ENCODE results near the gene ACADVL. TPM values are rescaled to one million over a fixed set of nuclear protein-coding genes. Genes with fewer than 3 reads are reported as not detected.

ACADVL gene
- total RNA-seq, 4 donors from 2014 or later: 453 to 742 (median 464) TPM

DNA sequence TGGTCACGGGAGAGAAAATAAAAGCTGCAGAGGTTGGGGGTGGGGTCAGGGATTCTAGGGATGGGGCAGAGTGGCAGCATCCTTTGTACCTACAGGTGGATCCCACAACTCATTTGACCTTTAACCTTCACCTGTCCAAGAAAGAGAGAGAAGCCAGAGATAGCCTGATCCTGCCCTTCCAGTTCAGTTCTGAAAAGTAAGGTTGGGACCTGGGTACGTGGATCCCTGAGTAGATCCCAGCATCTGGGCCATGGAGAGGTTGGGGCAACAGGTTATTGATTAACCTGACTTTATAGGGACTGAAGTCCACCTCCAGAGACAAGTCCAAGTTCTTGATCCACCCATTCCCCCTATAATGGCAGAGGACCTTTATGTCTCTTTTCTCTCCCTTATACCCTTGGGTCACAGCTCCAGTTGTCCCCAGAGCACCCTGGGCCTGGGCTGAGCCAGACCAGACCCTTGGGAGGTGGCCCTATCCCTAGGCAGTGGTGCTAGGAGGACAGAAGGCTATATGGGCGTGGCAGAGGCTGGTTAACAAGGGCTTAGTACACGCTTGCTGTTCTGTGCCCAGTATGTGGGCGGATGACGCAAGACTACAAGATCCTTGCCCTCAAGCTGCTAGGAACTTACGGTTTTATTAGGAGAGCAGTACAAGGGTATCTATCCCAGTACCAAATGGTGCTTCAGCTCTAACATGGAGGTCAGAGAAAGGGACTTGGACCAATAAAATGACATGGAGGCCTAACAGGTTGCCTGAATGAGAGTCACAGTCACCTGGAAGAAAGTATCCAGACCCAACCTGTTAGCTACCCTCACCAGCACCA, 39.2 kb downstream of the ACADVL start:
- Histone ChIP-seq H3K4me1 (peaks cover 19 to 57% (median 20%) of the 10 kb centered on the region in 3 donors), H3K27ac (peak overlapping the region; percentile 54 to 99 (median 75)), H3K9me3 (no peaks in the 10 kb centered on the region), H3K36me3 (peaks cover 10 to 68% (median 26%) of the 10 kb centered on the region in 3 donors), H3K27me3 (peaks cover 0 to 34% (median 4%) of the 10 kb centered on the region in 4 donors), H3K4me3 (peak overlapping the region in 1 of 4 donors; percentile 74)
- 48 to 75% methylated on average over 2 to 6 of the region's 7 CpGs for WGBS, 2 donors
- no peak for DNase-seq
- TF ChIP-seq POLR2A (IDR thresholded peaks at IDR 0.05): no peak
- TF ChIP-seq CTCF (IDR thresholded peaks at IDR 0.05): no peak
- intact Hi-C loops (cut with DNase I): no loop called here

DNA sequence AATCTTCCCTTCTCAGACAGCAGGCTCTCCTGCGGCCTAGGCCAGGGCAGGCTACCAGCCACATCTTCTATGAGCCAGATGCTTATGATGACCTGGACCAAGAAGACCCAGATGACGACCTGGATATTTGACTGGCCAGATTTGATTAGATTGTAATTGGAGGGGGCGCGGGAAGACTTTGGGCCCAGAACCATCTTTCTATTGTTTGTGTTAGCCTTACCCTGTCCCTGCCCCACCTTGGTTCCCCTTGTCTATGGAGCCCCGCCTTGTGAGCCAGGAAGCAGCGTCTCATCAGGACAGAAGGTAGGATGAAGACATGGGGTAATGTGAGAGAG, 39.8 kb downstream of the ACADVL start:
- no peak for DNase-seq
- Histone ChIP-seq H3K4me3 (peak overlapping the region in 2 of 4 donors; percentile 58 to 74), H3K27me3 (peaks cover 0 to 38% (median 4%) of the 10 kb centered on the region in 4 donors), H3K9me3 (no peaks in the 10 kb centered on the region), H3K4me1 (peaks cover 20 to 61% (median 23%) of the 10 kb centered on the region in 3 donors), H3K36me3 (peaks cover 10 to 62% (median 26%) of the 10 kb centered on the region in 3 donors), H3K27ac (peak overlapping the region; percentile 54 to 99 (median 75))
- WGBS, 2 donors: 87 to 88% methylated on average over 6 of the region's 6 CpGs
- TF ChIP-seq CTCF (IDR thresholded peaks at IDR 0.05) (no peak), POLR2A (IDR thresholded peaks at IDR 0.05) (no peak)
- intact Hi-C loops (cut with DNase I): no loop called here

DNA sequence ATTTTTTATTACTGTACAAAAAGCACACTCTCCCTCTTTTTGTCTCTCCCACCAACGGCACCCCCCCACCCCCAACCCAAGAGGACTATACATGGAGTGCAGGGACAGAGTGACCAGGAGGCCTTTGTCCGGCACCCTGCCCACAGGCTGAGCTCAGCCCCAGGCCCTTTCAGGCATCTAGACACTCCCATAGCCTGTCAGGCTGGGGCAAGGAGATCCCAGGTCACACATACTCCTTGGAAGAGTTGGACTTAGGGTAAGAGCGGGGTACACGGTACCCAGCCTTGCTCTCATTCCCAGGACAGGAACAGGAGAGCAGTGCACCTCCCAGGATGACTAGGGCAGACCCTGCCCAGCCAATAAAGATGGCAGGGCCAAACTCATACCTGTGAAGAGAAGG, 40.4 kb downstream of the ACADVL start:
- Histone ChIP-seq H3K4me1 (peaks cover 20 to 67% (median 23%) of the 10 kb centered on the region in 3 donors), H3K27me3 (peaks cover 0 to 44% (median 4%) of the 10 kb centered on the region in 4 donors), H3K4me3 (peak overlapping the region; percentile 58 to 84 (median 69)), H3K36me3 (peaks cover 10 to 56% (median 24%) of the 10 kb centered on the region in 3 donors), H3K9me3 (no peaks in the 10 kb centered on the region), H3K27ac (peak overlapping the region; percentile 89 to 99 (median 95))
- intact Hi-C loops (cut with DNase I): no loop called here
- no peak for DNase-seq
- TF ChIP-seq POLR2A (IDR thresholded peaks at IDR 0.05) (no peak), CTCF (IDR thresholded peaks at IDR 0.05) (no peak)
- 17 to 81% methylated on average over 1 to 4 of the region's 4 CpGs for WGBS, 2 donors

DNA sequence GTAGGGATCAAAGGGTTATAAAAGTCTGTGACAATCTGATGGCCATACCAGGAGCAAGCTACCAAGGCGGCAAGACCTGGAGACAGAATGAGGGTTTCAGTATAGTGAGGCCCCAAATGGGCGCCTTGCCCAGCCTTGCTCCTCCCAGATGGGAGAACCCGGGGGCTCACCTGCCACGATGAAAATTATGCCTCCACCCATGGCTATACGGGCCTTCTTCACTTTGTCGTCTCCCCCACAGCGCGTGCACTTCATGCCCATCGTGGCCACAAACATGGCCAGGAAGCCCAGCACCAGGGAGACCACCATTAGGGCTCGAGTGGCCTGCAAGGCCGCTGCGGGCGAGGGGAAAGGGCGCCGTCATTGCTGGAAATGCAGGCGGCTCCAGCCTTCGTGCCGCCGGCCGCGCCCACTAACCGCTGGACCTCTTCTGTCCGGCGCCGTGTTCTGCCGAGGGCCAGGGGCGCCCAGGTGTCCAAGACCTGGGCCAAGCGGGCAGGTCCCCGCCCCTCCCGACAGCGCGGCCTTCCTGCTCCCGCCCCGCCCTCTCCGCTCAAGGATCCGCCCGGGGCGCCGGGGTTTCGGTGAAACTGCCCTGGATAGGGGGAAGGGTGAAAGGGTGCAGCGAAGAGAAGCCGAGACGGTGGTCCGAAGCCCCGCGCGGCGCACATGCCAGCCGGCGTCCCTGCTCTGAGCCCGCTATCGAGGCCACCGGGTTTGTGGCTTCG, 41.1 kb downstream of the ACADVL start:
- peaks cover 0 to 51% (median 4%) of the 10 kb centered on the region in 4 donors for H3K27me3 ChIP-seq
- TF ChIP-seq CTCF (IDR thresholded peaks at IDR 0.05) (no peak), POLR2A (IDR thresholded peaks at IDR 0.05) (peak in 1 of 4 donors; percentile 33)
- WGBS, 2 donors: 20 to 22% methylated on average over 3 to 4 of the region's 54 CpGs
- intact Hi-C loops (cut with DNase I): no loop called here
- peak overlapping the region; percentile 89 to 99 (median 95) for H3K27ac ChIP-seq
- H3K4me1 ChIP-seq: peaks cover 20 to 68% (median 23%) of the 10 kb centered on the region in 3 donors
- H3K36me3 ChIP-seq: peaks cover 10 to 49% (median 18%) of the 10 kb centered on the region in 3 donors
- H3K9me3 ChIP-seq: no peaks in the 10 kb centered on the region
- peak overlapping the region; percentile 58 to 84 (median 69) for H3K4me3 ChIP-seq
- DNase-seq: no peak

Measured in esophagus squamous epithelium (tissue), 5 donors.